Right forelimb (tissue), 1 donor: ENCODE data around the gene TAB2.

Source experiments
- DNase-seq: peaks from one replicate; pipeline ENCODE4 v3.0.0-alpha.2; 2018

The TAB2 gene, protein sequence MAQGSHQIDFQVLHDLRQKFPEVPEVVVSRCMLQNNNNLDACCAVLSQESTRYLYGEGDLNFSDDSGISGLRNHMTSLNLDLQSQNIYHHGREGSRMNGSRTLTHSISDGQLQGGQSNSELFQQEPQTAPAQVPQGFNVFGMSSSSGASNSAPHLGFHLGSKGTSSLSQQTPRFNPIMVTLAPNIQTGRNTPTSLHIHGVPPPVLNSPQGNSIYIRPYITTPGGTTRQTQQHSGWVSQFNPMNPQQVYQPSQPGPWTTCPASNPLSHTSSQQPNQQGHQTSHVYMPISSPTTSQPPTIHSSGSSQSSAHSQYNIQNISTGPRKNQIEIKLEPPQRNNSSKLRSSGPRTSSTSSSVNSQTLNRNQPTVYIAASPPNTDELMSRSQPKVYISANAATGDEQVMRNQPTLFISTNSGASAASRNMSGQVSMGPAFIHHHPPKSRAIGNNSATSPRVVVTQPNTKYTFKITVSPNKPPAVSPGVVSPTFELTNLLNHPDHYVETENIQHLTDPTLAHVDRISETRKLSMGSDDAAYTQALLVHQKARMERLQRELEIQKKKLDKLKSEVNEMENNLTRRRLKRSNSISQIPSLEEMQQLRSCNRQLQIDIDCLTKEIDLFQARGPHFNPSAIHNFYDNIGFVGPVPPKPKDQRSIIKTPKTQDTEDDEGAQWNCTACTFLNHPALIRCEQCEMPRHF

DNA sequence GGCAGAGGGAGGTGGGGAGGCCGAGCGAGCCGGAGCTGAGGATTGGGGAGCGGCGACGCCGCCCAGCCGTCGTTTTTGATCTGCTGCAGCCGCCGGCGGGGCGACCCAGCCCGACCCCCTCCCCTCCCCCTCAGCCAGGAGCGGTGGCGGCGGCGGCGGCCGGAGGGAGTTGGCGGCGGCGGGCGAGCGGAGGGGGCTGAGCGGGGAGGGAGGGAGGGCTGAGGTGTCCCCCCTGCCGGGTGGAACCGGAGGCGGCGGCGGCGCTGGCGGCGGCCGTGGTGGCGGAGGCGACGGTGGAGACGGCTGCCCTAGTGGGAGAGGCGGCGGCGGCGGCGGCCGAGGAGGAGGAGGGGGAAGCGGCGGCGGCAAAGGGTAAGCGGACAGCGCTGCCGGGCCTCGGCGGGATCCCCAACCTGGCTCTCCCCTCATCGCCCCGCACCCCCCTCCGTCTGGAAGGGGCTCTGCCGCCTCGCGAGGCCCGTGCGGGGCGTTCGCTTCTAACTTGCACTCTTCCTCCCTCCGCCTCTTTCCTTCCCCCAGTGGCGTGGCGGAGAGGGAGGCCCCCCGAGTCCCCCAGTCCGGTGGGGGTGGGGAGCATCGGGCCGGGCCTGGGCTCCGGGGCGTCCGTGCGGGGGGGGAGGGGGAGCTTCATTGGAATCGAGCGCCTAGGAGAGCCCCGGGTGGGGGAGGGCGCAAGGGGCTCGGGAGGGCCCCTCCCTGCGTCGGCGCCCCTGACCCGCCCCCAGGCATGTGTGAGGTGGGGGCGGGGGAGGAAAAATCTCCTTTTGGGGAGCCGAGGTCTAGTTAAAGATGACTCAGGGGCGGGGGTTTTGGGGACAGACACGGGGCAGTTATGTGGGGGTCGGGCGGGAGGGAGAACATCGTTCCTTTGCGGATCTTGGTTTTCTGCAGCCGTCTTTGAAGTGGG, at the start of gene TAB2:
Gene TAB2 (plus strand): TSS at position 69 of the 928 bp plus-strand sequence. CDS start 52,286 bp downstream, outside the sequence.
- peak; percentile 76 for DNase-seq

DNA sequence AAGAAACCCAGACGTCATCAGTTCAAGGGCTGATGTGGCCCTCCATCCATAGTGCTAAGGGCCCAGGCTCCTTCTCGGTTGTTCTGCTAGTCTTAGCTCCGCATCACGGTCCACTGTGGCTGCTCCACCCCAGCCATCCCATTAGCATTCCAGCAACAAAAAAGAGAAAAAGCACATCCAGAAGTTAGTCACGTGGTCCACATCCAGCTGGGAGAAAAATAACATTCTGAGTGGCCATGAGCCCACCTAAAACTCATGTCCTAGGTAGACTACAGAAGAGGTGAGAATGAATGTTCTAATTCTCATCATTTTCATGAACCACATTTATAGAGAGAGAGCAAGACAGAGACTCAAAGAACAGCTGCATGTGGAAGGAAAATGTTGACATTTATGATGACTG, 49.4 kb upstream of the TAB2 start:
- no peak for DNase-seq

DNA sequence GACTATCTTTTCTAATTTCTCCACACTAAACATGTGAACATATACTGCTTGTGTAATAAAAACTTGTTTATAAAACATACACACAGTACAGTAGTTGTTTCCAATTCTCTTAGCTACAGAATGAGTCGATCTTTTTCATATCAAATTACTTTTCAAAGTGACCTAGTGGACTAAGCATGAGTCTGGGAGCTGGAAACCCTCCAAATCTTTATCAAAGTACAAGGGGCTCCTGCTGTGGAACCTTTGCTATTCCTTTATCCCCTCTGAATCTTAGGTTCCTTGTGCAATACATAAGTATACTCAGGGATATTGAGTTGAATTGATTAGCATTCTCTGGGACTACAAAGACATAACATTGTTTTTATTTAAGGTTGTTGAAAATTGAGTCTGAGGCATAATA, 48.7 kb upstream of the TAB2 start:
- no peak for DNase-seq

DNA sequence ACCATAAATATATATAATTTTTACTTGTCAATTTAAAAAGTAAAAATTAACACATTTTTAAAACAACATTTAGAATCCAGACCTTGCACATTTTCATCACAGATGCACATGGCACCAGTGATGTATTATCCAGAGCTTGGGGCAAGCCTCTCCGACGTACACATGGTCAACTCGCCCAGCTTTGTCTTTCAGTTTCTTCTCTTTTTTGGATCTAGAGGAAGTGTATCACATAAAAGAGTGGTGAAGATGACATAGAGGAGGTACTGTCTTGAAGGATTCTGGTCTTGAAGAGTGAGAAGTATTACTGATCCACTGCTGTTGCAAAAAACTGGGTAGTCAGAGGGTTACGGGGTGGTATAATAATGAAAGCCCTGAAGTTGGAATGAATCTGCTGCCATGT, 46.9 kb upstream of the TAB2 start:
- DNase-seq = no peak

DNA sequence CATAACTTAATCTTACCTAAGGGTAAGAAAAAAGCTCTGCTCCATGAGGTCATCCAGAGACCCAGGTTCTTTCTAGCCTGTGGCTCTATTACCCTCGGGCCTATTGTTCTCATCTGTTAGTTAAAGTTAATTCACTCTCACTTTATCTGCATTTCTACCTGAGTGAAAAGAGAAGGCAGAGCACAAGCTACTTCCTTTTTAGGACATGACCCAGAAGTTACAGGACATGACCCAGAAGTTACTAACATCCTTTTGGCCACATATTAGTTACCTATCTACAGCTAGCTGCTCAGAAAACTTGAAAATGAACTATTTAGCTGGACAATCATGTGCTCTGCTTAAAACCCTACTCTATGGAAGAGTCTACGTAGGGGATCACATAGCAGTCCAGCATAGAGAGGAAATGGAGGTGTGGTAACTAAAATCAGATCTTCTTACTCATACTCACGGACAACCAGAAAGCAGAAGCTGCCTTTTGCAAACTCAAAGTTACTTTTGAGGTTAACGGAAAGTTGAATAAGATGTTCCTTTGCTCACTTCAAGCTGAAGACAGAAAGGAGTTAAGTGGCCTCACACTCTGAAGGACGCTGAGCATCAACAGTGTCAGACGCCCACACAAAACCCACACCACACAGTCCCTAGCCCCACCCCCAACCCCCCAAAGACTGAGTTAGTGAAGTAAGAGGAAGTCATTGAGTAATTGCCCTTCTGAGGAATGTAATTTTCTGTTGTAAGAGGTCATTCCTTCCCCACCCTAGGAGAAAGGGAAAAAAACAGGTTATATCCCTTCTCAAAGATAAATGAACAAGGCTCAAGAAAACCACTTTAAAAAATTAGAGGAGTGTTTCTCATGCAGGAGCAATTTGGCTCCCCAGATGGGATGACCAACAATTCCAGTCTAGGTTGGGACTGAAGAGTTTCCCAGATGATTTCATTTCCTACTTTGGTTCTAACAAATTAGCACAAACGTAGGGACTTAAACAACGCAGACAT, 45.9 kb upstream of the TAB2 start:
- no peak for DNase-seq

DNA sequence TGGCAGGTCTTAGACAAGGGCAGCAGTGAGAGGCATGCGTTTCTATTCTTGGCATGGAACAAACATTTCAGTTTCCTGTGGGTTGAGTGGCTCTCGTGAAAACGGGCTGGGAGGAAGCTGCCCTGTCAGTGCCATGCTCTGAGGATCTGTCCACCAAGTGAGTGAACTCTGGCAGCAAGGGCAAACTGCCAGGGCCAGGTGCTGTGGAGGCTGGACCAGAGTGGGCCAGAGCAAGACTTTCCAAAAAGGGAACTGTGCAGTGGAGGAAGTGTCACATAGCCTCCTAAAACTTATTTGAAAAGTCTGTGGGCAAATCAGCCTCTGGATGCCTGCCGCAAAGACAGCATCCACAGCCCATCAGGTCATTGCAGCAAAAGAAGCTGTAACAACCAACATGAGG, 44.2 kb upstream of the TAB2 start:
- DNase-seq = no peak

DNA sequence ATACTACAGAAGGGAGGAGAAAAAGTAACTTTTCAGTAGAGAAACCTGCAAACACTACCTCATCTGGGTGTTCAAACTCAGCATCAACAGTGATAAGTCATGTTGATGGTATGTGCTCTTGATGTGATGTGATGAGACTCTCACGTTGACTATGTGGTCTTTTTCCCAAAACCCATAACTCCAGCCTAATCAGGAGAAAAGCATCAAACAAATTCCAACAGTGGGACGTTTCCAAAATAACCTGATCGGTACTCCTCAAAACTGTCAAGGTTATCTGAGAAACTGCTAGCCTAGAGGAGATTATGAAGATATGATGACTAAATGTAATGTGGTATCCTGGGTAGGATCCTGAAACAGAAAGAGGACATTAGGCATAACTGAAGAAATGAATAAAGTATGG, 41.9 kb upstream of the TAB2 start:
- DNase-seq = no peak

DNA sequence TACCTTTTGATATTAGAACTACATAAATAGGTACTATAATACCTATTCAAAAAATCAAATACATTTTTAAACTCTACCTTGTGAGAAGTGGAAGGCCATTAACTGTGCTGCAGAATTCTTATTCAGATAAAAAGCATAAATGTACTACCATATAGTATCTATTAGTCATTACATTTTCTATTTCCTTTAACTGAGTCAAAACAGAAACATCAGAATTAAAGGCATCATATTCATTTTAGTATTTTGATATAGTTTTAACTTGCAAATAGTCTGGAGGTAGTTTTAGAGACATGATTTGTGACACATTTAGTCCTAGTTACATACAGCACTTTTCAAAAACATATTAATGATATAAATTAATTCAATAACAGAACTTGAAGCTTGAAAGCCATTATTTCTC, 39.9 kb upstream of the TAB2 start:
- DNase-seq = no peak

DNA sequence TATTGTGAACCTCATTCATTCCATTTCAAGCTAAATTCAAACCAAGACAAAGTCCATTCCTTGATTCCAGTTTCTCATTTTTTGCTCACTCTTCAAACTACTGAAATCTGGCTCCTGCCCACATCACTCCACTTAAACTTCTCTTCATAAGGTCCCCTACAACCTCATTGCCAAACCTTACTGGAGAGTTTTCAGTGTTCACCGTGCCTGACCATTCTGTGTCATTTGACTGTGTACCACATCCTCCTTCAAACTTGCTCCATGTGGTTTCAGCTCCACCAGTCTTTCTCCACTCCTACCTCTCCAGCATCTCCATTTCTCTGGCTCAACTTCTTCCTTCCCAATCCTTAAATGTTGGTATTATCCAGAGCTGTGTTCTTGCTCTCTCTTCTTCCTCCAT, 38.5 kb upstream of the TAB2 start:
- DNase-seq = no peak

DNA sequence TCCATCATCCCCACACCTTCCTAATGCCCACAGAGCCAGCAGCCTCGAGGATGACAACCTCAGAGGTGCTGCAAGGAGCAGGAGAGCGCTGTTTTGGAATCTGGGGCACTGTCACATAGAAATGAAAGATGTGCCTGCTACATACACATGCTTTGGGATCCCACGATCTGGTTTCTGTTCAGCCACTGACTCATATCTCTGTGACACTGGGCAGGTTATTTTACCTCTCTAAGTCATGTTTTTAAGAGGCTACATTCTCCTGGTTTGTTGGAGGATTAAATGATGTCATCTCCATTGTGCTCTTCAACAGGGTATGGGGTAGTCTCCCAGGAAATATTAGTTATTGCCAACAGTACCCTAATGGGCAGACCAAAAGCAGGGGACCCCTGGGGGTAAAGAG, 32.6 kb upstream of the TAB2 start:
- no peak for DNase-seq

DNA sequence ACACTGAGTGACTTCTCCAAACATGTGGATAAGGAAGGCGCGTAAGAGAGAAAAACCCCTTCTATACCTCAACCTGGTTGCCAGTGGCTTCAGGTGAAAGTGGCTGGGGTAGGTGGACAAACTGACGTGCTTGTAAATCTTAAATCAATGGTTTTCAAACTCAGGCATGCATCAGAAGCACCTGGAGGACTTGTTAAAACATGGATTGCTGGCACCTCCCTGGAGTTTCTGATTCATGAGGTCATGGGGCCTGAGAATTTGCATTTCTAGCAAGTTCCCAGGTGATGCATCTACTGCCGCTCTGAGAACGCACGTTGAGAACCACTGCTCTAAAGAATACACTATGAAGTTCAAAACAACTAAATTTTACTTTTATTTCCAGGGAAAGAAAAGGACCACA, 31.9 kb upstream of the TAB2 start:
- DNase-seq = no peak

DNA sequence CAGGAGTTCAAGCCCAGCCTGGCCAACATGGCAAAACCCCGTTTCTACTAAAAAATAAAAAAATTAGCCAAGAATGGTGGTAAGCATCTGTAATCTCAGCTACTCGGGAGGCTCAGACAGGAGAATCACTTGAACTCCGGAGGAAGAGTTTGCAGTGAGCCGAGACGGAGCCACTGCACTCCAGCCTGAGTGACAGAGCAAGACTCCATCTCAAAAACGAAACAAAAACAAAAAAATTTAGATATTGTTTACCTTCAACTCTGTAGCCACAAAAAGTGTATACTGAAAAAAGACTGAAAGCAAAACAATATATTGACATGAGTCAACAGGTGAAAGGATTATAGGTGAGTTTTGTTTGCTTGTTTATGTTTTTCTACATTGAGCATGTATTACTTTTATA, 30.6 kb upstream of the TAB2 start:
- no peak for DNase-seq

DNA sequence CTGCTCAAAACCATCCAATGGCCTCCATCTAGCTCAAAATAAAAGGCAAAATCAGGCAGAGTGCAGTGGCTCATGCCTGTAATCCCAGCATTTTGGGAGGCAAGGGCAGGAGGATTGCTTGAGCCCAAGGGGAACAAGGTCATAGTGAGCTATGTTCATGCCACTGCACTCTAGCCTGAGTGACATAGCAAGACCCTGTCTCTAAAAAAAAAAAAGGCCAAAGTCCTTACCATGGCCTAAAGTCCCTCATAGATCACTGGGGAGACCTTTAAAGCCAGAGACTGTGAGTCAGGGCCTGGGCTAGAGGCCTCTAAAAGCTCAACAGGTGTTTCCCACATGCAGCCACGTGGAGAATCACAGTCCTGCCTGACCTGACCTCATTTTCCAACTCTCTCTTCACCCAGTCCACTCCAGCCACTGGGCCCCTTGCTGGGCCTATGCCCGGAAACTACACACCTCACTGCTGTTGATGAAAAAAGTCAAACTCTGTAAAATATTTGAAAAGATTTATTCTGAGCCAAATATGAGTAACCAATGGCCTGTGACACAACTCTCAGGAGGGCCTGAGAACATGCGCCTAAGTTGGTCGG, 28.2 kb upstream of the TAB2 start:
- DNase-seq = no peak

DNA sequence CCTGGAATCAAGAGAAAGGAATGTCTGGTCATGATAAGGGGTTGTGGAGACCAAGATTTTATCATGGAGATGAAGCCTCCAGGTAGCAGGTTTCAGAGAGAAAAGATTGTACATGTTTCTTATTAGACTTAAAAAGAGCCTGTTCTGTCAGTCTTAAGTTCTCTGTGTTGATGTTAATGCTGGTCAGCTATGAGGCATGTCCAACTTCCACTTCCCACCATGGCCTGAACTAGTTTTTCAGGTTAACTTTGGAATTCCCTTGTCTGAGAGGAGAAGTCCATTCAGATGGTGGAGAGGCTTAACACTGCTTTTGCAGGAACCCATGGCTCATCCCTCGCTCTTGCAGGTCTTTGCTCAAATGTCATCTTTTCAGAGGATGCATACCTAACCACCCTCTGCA, 27.5 kb upstream of the TAB2 start:
- DNase-seq = no peak

DNA sequence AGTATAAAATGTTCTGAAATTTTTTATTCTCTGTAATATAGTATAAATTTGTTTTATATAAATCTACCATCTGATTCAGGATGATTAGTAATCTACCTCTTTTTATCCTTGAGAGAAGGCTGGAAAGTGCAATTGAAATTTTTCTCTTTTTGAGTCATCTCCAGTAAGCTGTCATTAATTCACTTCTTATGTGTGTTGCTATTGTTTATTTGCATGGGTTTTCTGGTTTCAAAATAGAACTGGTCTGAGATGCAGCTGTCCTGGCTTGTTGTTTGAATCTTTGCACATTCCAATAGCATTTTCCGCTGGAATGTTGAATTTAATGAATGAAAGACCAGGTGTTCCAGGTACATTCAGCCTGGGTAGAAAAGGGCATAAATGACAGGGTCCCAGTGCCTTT, 24.3 kb upstream of the TAB2 start:
- DNase-seq = no peak

DNA sequence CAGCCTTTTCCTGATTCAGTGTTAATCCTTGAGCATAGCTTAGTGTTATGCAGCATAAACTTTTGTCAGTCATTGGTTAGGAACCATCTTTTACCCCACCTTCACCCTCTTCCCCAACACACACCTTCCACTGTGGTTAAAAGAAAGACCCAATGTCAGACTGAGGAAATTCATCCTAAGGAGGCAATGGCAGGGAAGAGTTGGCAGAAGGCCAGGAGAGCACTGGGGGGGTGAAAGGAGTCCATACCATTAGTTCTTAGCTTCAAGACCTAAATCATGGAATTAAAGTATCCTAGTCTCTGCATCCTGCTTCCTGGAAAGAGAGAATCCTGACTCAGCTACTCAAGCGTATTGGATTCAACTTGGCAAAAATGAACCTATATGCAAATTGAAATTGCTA, 16.9 kb upstream of the TAB2 start:
- DNase-seq = no peak

DNA sequence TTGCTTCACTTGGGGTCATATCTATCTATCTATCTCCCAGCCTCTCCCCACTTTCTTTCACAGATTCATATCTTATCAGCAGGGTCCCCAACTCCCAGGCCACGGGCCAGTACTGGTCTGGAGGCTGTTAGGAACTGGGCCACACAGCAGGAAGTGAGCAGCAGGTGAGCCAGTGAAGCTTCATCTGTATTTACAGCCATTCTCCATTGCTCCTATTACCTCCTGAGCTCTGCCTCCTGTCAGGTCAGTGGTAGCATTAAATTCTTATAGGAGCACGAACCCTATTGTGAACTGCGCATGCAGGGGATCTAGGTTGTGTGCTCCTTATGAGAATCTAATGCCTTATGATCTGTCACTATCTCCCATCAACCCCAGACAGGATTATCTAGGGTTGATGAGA, 14.8 kb upstream of the TAB2 start:
- no peak for DNase-seq

DNA sequence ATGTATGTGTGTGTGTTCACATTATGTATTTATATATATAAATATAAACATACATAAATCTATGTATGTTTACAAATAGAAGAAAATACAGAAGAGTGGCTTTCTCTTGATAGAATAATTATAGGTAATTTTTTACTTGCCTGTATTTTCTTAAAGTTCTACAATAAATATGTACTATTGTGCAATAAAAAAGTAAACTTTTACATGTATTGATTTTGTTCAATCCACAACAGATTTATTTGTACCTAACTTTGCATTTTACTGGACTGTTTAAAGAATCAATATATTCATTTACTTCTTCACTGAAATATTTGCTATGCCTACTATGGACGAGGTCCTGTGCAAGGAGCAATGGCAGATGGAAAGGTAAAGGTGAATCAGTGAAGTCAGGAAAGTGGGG, 14.0 kb upstream of the TAB2 start:
- DNase-seq = no peak

DNA sequence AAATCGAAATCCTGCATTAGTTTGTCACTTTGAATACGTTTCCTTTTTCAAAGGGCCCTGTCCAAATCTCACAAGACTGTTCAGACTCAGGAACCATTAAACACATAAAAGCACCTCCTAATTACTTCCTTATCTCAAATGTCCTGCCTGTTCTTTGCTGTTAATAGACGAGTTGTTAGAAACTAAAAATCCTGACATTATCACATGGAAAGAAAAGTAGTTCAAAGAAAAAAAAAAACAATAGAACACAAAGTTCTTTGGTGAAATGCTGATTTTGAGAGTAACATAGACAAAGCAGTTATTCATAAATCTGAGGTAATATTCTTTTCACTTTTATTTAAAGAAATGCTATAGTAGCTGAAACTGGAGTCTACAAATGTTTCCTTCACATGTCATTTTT, 12.1 kb upstream of the TAB2 start:
- no peak for DNase-seq

DNA sequence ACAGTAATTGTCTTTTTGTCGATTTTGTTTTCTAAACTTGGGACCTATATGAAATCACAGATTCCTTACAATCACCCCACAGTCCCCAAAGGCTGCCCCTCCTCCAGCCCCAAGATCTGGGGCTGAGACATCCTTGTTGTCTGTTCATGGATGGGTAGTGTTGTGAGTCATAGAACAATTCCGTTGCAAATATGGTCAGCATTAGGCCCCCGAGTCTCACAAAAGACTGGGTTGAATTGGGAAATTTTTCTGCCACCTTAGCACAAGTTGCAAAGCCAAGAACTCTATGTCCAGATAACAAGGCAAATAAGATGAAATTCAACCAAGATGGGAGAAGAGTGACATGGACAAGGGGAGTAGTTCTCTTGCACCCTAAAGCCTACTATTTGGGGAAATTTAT, 10.5 kb upstream of the TAB2 start:
- DNase-seq = no peak

DNA sequence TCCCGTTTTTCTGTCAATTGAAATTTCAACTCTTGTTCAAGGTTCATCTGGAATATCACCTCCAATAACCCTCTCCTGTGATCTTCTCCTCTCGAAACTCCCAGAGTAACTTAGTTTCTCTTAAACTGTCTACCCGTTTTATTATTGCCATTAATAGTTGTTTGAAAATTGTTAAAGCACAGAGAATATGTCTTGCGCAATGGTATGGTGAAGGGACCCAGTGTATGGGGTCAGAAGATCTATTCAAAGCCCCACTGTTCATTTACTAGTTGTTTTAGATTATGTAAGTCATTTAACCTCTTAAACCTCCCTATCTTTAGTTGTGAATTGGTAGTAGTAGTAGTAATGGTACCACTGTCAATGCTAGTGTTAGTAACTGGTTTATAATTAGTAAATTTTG, 6.2 kb upstream of the TAB2 start:
- no peak for DNase-seq

DNA sequence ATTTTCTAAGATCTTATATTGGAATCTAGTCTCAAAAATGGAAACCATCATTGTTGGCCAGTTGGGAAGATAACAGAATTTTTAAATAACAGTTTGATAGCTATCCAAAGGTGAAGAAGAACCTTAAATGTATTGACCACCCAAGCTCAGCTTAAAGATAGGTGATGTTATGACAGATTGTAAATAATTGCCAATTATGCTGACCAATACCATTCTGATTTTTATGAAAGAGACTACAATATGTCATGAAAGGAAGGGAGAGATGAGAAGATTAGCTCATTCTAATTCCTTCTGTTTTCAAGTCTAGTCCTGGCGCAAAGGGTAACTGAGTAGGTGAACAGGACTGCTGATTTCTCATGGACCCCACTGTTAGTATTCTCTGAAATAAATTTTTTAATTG, 5.7 kb upstream of the TAB2 start:
- no peak for DNase-seq
